Measurements from ENCODE around the gene SERINC3.
"Not testable (repeated sequence)": the region's sequence is repeated elsewhere in the genome, so short reads cannot be mapped to it uniquely, and the experiment has no call there.

SERINC3 gene

GRCh38 chr20:44521484-44522481 is at the start of gene SERINC3:
SERINC3 (minus strand) TSS chr20:44522070; CDS start chr20:44521951, 119 bp downstream.
- DNase-seq (ENCODE audit: low read depth) = peak; percentile 97

- DNase-seq (ENCODE audit: low read depth) = no peak
Measured at GRCh38 chr20:44571362-44571988, 49.6 kb upstream of the SERINC3 start.

- DNase-seq (ENCODE audit: low read depth) = no peak
Measured at GRCh38 chr20:44570367-44570766, 48.5 kb upstream of the SERINC3 start.

- DNase-seq (ENCODE audit: low read depth) = no peak
Measured at GRCh38 chr20:44566811-44567210, 44.9 kb upstream of the SERINC3 start.

GRCh38 chr20:44566018-44566417 is 44.1 kb upstream of the SERINC3 start:
- no peak for DNase-seq (ENCODE audit: low read depth)

GRCh38 chr20:44561876-44562275 is 40.0 kb upstream of the SERINC3 start:
- DNase-seq (ENCODE audit: low read depth) = no peak

GRCh38 chr20:44560818-44561217 is 38.9 kb upstream of the SERINC3 start:
- DNase-seq (ENCODE audit: low read depth) = not testable (repeated sequence)

GRCh38 chr20:44560229-44560628 is 38.4 kb upstream of the SERINC3 start:
- DNase-seq (ENCODE audit: low read depth) = no peak

- DNase-seq (ENCODE audit: low read depth) = no peak
Measured at GRCh38 chr20:44559302-44559701, 37.4 kb upstream of the SERINC3 start.

- no peak for DNase-seq (ENCODE audit: low read depth)
Measured at GRCh38 chr20:44552950-44553908, 31.4 kb upstream of the SERINC3 start.

- no peak for DNase-seq (ENCODE audit: low read depth)
Measured at GRCh38 chr20:44552568-44552949, 30.7 kb upstream of the SERINC3 start.

GRCh38 chr20:44552050-44552449 is 30.2 kb upstream of the SERINC3 start:
- no peak for DNase-seq (ENCODE audit: low read depth)

GRCh38 chr20:44549123-44549522 is 27.3 kb upstream of the SERINC3 start:
- no peak for DNase-seq (ENCODE audit: low read depth)

GRCh38 chr20:44547419-44547818 is 25.5 kb upstream of the SERINC3 start:
- no peak for DNase-seq (ENCODE audit: low read depth)

- no peak for DNase-seq (ENCODE audit: low read depth)
Measured at GRCh38 chr20:44544263-44544662, 22.4 kb upstream of the SERINC3 start.

- DNase-seq (ENCODE audit: low read depth) = no peak
Measured at GRCh38 chr20:44543358-44543757, 21.5 kb upstream of the SERINC3 start.

GRCh38 chr20:44542890-44543289 is 21.0 kb upstream of the SERINC3 start:
- no peak for DNase-seq (ENCODE audit: low read depth)

GRCh38 chr20:44541992-44542391 is 20.1 kb upstream of the SERINC3 start:
- DNase-seq (ENCODE audit: low read depth) = no peak

- no peak for DNase-seq (ENCODE audit: low read depth)
Measured at GRCh38 chr20:44540834-44541233, 19.0 kb upstream of the SERINC3 start.

- no peak for DNase-seq (ENCODE audit: low read depth)
Measured at GRCh38 chr20:44537993-44538392, 16.1 kb upstream of the SERINC3 start.

- DNase-seq (ENCODE audit: low read depth) = no peak
Measured at GRCh38 chr20:44536175-44536574, 14.3 kb upstream of the SERINC3 start.

- DNase-seq (ENCODE audit: low read depth) = no peak
Measured at GRCh38 chr20:44533928-44534327, 12.1 kb upstream of the SERINC3 start.
